ENCODE measurements around the gene USH2A. TPM values are rescaled to one million over a fixed set of nuclear protein-coding genes. Genes with fewer than 3 reads are reported as not detected.

USH2A gene
- total RNA-seq, 1 donor from 2014 or later: not detected

- H3K4me1 Mint-ChIP-seq (ENCODE audit: unreplicated experiment): no peaks in the 10 kb centered on the region
- H3K27ac Mint-ChIP-seq (ENCODE audit: unreplicated experiment): no peak overlapping the region
- no peak overlapping the region for H3K4me3 Mint-ChIP-seq (ENCODE audit: unreplicated experiment)
Measured at GRCh38 chr1:216306830-216307229, 116.4 kb downstream of the USH2A start.

GRCh38 chr1:216303690-216304089 is 119.6 kb downstream of the USH2A start:
- no peak for DNase-seq (ENCODE audit: extremely low spot score, unreplicated experiment)
- no peak for TF ChIP-seq CTCF (IDR thresholded peaks at IDR 0.05)
- Mint-ChIP-seq H3K27ac (ENCODE audit: unreplicated experiment) (no peak overlapping the region), H3K36me3 (ENCODE audit: unreplicated experiment) (no peaks in the 10 kb centered on the region), H3K4me1 (ENCODE audit: unreplicated experiment) (no peaks in the 10 kb centered on the region), H3K9me3 (ENCODE audit: unreplicated experiment) (no peaks in the 10 kb centered on the region), H3K4me3 (ENCODE audit: unreplicated experiment) (no peak overlapping the region), H3K27me3 (ENCODE audit: unreplicated experiment) (peaks cover 28% of the 10 kb centered on the region)

More at GRCh38 chr1:216306830-216307229, 116.4 kb downstream of the USH2A start:
- Mint-ChIP-seq H3K36me3 (ENCODE audit: unreplicated experiment) (no peaks in the 10 kb centered on the region), H3K27me3 (ENCODE audit: unreplicated experiment) (peaks cover 34% of the 10 kb centered on the region), H3K9me3 (ENCODE audit: unreplicated experiment) (no peaks in the 10 kb centered on the region)
- TF ChIP-seq CTCF (IDR thresholded peaks at IDR 0.05): no peak
- no peak for DNase-seq (ENCODE audit: extremely low spot score, unreplicated experiment)

- H3K4me1 Mint-ChIP-seq (ENCODE audit: unreplicated experiment): no peaks in the 10 kb centered on the region
- DNase-seq (ENCODE audit: extremely low spot score, unreplicated experiment): no peak
- H3K4me3 Mint-ChIP-seq (ENCODE audit: unreplicated experiment): no peak overlapping the region
- no peak for TF ChIP-seq CTCF (IDR thresholded peaks at IDR 0.05)
- H3K27ac Mint-ChIP-seq (ENCODE audit: unreplicated experiment): no peak overlapping the region
- H3K27me3 Mint-ChIP-seq (ENCODE audit: unreplicated experiment): peaks cover 30% of the 10 kb centered on the region
- H3K9me3 Mint-ChIP-seq (ENCODE audit: unreplicated experiment): no peaks in the 10 kb centered on the region
- H3K36me3 Mint-ChIP-seq (ENCODE audit: unreplicated experiment): no peaks in the 10 kb centered on the region
Measured at GRCh38 chr1:216293683-216294082, 129.6 kb downstream of the USH2A start.

- no peak overlapping the region for H3K27ac Mint-ChIP-seq (ENCODE audit: unreplicated experiment)
- DNase-seq (ENCODE audit: extremely low spot score, unreplicated experiment): no peak
- no peaks in the 10 kb centered on the region for H3K4me1 Mint-ChIP-seq (ENCODE audit: unreplicated experiment)
- peaks cover 6% of the 10 kb centered on the region for H3K9me3 Mint-ChIP-seq (ENCODE audit: unreplicated experiment)
- no peaks in the 10 kb centered on the region for H3K36me3 Mint-ChIP-seq (ENCODE audit: unreplicated experiment)
- TF ChIP-seq CTCF (IDR thresholded peaks at IDR 0.05): no peak
- H3K27me3 Mint-ChIP-seq (ENCODE audit: unreplicated experiment): peaks cover 12% of the 10 kb centered on the region
- no peak overlapping the region for H3K4me3 Mint-ChIP-seq (ENCODE audit: unreplicated experiment)
Measured at GRCh38 chr1:216290074-216290473, 133.2 kb downstream of the USH2A start.

GRCh38 chr1:216285052-216285451 is 138.2 kb downstream of the USH2A start:
- Mint-ChIP-seq H3K4me1 (ENCODE audit: unreplicated experiment) (no peaks in the 10 kb centered on the region), H3K9me3 (ENCODE audit: unreplicated experiment) (peaks cover 12% of the 10 kb centered on the region), H3K4me3 (ENCODE audit: unreplicated experiment) (no peak overlapping the region), H3K27ac (ENCODE audit: unreplicated experiment) (no peak overlapping the region), H3K27me3 (ENCODE audit: unreplicated experiment) (peaks cover 4% of the 10 kb centered on the region), H3K36me3 (ENCODE audit: unreplicated experiment) (no peaks in the 10 kb centered on the region)
- DNase-seq (ENCODE audit: extremely low spot score, unreplicated experiment): no peak
- no peak for TF ChIP-seq CTCF (IDR thresholded peaks at IDR 0.05)
